ENCODE data around the gene AP1M1.

GRCh38 chr19:16224293-16225045 lies 26.8 kb downstream of the AP1M1 start:
- TF ChIP-seq POLR2A (IDR thresholded peaks at IDR 0.05) (no peak), CTCF (IDR thresholded peaks at IDR 0.05) (no peak)
